NCI-H524 treated with DMSO at 0.1 percent for 48 hours (cell line): ENCODE measurements around the gene TAL1.

ENCODE experiments used
- DNase-seq: peaks from one replicate; lab custom pipeline; 2025; lab: John Stamatoyannopoulos, UW

The TAL1 gene

DNA sequence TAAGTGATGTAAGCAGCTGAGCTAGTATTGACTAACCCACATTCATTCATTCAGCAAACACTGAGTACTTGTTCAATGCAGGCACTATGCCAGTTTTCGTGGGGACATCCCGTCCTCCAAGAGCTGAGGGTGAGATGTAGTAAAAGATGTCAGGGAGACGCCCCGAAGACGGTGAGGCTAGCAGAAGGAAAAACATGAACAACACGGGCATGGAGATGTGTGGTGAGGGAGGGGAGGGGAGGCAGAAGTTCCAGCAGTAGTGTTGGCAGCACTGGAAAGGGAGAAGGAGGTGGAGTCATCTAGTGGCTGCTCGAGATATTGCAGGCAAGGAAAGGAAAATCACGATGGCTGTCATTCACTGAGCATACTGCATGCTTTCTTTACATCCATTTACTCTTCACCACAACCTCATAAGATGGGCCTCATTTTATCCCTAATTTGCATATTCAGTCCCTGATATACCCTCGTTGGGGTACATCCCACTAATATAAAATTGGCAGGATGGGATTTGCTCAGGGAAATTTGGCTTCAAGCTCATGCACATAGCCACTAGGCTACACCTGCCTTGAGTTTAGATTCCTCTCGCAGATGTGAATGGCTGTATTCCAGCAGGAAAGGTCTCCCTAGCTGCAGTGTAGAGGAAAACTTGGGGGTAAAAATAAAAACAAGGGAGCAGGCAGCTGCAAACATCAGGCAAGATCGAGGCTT, 56.6 kb downstream of the TAL1 start:
- no peak for DNase-seq

DNA sequence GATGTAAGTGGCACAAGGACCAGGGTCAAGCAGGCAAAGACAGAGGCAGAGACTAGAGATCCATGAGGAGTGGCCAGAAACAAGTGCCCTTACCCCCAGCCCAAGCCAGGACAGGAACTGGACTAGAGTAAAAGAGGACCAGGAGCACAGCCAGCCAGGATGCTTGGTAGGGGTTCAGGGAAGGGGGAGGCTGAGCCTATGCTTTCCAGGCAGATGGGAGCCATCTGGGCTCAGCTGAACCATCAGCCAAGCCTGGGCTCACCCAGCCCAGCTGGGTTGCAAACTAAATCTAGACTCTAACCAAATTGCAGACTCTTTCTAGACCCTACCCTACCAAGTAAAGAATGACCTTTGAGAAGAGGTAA, 57.4 kb downstream of the TAL1 start:
- DNase-seq = no peak

DNA sequence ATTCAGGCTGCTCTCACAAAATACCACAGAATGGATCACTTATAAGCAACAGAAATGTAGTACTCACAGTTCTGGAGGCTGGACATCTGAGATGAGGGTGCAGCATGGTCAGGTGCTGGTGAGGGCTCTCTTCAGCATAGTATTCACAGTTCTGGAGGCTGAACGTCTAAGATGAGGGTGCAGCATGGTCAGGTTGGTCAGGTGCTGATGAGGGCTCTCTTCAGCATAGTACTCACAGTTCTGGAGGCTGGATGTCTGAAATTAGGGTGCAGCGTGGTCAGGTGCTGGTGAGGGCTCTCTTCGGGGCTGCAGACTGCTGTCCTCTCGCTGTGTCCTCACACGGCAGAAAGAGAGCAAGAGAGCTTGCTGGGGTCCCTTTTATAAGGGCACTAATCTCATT, 59.2 kb downstream of the TAL1 start:
- DNase-seq = no peak
